SJCRH30 (cell line): Measurements from ENCODE around the gene GFY. TPM values are rescaled to one million over a fixed set of nuclear protein-coding genes. Genes with fewer than 3 reads are reported as not detected.
"Not testable (repeated sequence)": the region's sequence is repeated elsewhere in the genome, so short reads cannot be mapped to it uniquely, and the experiment has no call there.

Source experiments
- DNase-seq, 2 experiments: peaks; one replicate each; pipeline ENCODE4 v3.0.0-alpha.2; 2015 to 2020
- H3K27ac ChIP-seq: fragments of 250-450 bp; sonication (Bioruptor Pico); 2 replicates; pipeline ENCODE4 v1.5.1; 2020; ENCODE audit warnings: mild to moderate bottlenecking, moderate library complexity
- H3K27me3 ChIP-seq: fragments of 250-450 bp; sonication (Bioruptor Pico); 2 replicates; pipeline ENCODE4 v1.5.1; 2020; ENCODE audit warnings: mild to moderate bottlenecking, moderate library complexity
- H3K36me3 ChIP-seq: fragments of 250-450 bp; sonication (Bioruptor Pico); 2 replicates; pipeline ENCODE4 v1.5.1; 2020; ENCODE audit warnings: mild to moderate bottlenecking, moderate library complexity
- H3K4me1 ChIP-seq: fragments of 250-450 bp; sonication (Bioruptor Pico); 2 replicates; pipeline ENCODE4 v1.5.1; 2020; ENCODE audit warnings: mild to moderate bottlenecking, moderate library complexity
- H3K4me3 ChIP-seq: fragments of 250-450 bp; sonication (Bioruptor Pico); 2 replicates; pipeline ENCODE4 v1.5.1; 2020; ENCODE audit warnings: mild to moderate bottlenecking, moderate library complexity
- H3K9me3 ChIP-seq: fragments of 250-450 bp; sonication (Bioruptor Pico); replicated peaks from 2 replicates; pipeline ENCODE4 v1.5.1; 2020; ENCODE audit warnings: mild to moderate bottlenecking, moderate library complexity
- total RNA-seq: library from RNA; depleted of rRNA; stranded (reverse); fragments of >200 nt; shearing (Covaris generic); gene quantifications from 2 replicates; pipeline ENCODE4 v1.2.3, GENCODE V29; 2014

Gene GFY
- total RNA-seq, 1 experiment from 2014 or later: not detected

DNA sequence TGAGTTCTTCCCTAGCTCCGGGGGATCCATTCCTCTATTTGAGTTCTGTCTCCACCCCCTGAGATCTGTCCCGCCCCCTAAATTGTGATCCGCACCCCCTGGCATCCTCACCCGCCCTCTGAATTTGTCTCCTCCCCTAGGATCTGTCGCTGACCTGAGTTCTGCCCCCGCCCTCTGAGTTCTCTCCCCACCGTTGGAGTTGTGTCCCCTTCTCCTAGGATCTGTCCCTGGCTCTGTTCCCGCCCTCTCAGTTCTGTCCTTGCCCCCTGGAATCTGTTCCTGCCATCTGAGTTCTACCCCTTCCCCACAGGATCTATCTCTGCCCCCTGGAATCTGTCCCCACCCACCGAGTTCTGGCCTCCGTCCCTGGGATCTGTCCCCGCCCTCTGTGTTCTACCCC, 17.2 kb downstream of the GFY start:
- H3K4me1 ChIP-seq: no peaks in the 10 kb centered on the region
- peak overlapping the region; percentile 59 for H3K4me3 ChIP-seq
- no peaks in the 10 kb centered on the region for H3K9me3 ChIP-seq
- H3K27me3 ChIP-seq: peaks cover 17% of the 10 kb centered on the region
- no peak overlapping the region for H3K27ac ChIP-seq
- no peaks in the 10 kb centered on the region for H3K36me3 ChIP-seq
- DNase-seq: peak; percentile 65 to 67

DNA sequence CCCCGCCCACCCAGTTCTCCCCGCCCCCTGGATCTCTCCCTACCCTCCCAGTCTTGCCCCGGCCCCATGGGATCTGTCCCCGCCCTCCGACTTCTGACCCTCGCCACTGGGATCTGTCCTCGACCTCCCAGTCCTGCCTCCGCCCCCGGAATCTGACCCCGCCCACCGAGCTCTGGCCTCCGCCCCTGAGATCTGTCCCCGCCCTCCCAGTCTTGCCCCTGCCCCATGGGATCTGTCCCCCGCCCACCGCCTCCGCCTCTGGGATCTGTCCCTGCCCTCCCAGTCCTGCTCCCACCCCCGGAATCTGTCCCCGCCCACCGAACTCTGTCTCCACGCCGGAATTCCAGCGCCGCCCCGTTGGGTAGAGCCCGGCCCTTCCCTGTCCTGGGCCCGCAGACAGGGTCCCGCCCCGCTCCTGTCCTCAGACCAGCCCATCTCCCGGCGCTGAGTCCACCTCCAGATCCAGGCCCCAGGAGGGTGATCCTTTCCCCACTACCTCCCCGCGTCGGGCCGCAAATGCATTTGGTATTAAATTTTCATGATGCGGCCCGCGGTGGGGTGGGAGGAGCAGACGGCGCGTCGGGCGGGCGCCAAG, 17.7 kb downstream of the GFY start:
- no peaks in the 10 kb centered on the region for H3K36me3 ChIP-seq
- no peaks in the 10 kb centered on the region for H3K9me3 ChIP-seq
- H3K4me1 ChIP-seq: no peaks in the 10 kb centered on the region
- DNase-seq: peak; percentile 96 to 99
- H3K4me3 ChIP-seq: peak overlapping the region; percentile 59
- peak overlapping the region; percentile 41 for H3K27ac ChIP-seq
- H3K27me3 ChIP-seq: peaks cover 17% of the 10 kb centered on the region

DNA sequence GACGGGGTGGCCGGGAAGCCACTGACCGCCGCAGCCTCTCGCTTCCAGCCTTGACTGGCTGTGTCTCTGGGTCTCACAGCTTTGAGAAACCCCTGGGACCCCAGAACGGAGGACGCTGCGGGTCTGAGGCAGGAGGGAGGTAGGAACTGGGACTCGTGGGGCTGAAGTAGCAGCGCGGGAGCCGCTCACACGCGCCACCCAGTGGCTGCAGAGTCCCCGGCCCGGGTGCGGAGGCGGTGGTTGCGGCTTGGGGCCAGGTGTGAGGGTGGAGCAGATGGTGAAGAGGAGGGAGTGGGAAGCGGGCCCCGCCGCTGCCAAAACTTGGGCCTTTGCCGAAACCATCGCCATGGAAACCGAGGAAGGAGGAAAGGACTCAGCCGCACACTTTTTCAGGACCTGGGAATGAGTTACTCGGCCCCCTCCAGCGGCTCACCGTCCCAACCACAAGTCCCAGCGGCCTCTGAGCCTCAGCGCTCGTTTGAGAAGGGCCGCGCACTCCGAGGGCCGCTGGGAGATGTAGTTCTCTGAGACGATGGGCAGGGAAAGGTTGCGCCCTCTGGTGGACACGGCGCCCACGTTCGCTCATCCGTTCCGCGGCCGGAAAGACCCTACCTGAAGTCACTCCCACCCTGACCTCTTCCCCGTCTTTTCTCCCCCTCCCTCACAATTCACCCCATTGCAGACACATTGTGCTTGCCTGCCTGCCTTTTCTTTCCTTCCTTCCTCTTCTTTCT, 18.3 kb downstream of the GFY start:
- H3K4me3 ChIP-seq: peak overlapping the region; percentile 59
- no peaks in the 10 kb centered on the region for H3K9me3 ChIP-seq
- H3K27me3 ChIP-seq: peaks cover 14% of the 10 kb centered on the region
- DNase-seq: peak; percentile 95 to 97
- H3K36me3 ChIP-seq: peaks cover 4% of the 10 kb centered on the region; the same call in 1 of the 2 replicates
- no peaks in the 10 kb centered on the region for H3K4me1 ChIP-seq
- peak overlapping the region; percentile 41 for H3K27ac ChIP-seq

- not testable (repeated sequence) for DNase-seq, H3K36me3 ChIP-seq, H3K4me1 ChIP-seq, H3K9me3 ChIP-seq, H3K4me3 ChIP-seq, H3K27ac ChIP-seq
- H3K27me3 ChIP-seq: peaks cover 14% of the 10 kb centered on the region
Observed at GRCh38 chr19:49444100-49444700, 19.0 kb downstream of the GFY start.

GRCh38 chr19:49445997-49446396, 20.8 kb downstream of the GFY start:
- Histone ChIP-seq H3K4me1 (no peaks in the 10 kb centered on the region), H3K36me3 (peaks cover 6% of the 10 kb centered on the region; the same call in 1 of the 2 replicates), H3K27me3 (no peaks in the 10 kb centered on the region), H3K9me3 (no peaks in the 10 kb centered on the region), H3K4me3 (no peak overlapping the region), H3K27ac (no peak overlapping the region)
- DNase-seq: no peak

DNA sequence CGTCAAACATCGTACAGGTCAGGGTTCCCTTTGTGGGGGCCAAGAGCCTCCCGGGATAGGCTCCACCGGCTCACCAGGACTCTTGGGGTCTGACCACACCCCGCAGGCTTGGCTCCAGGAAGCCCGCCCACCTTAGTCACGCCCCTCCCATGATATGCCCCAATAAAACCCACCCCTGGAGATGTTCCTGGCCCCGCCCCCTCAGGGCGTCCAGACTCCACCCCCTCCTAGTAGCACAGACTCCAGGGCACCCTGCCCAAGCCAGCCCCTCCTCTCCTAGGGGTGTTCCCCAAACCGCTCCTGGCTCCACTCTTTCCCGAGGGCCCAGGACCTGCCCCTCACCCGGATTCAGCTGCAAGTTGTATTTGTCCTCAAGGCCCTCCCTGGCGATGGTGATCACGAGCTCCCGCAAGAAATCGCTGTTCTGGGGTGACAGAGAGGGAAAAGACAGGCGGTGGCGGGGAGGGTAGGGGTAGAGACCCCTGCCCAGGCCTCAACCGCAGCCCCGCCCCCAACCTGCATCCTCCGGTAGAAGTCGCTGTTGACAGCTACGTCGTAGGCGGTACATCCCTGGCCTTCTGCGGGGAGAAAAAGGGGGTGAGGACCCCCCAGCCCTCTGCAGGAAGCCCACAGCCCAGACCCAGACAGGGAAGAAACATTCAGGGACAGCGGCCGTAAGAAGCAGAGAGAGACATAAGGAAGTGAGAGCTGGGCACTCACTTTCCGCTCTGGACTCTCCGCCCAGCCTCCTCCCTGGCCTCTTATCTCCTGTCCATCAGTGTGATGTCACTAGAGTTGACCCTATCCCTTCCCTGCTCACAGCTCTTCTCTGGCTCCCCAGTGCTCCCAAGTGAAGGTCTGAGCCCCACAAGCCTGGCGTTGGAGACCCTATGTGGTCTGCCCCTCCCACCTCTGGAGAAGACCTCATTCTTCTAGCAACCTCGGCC, 22.6 kb downstream of the GFY start:
- peak; percentile 74 to 75 for DNase-seq
- H3K9me3 ChIP-seq: no peaks in the 10 kb centered on the region
- peaks cover 6% of the 10 kb centered on the region; the same call in 1 of the 2 replicates for H3K36me3 ChIP-seq
- no peak overlapping the region for H3K4me3 ChIP-seq
- H3K4me1 ChIP-seq: no peaks in the 10 kb centered on the region
- no peak overlapping the region for H3K27ac ChIP-seq
- no peaks in the 10 kb centered on the region for H3K27me3 ChIP-seq

- H3K9me3 ChIP-seq: no peaks in the 10 kb centered on the region
- no peak overlapping the region for H3K27ac ChIP-seq
- no peak overlapping the region for H3K4me3 ChIP-seq
- peaks cover 6% of the 10 kb centered on the region; the same call in 1 of the 2 replicates for H3K36me3 ChIP-seq
- no peak for DNase-seq
- no peaks in the 10 kb centered on the region for H3K4me1 ChIP-seq
- H3K27me3 ChIP-seq: no peaks in the 10 kb centered on the region
Observed at GRCh38 chr19:49448432-49448786, 23.2 kb downstream of the GFY start.

GRCh38 chr19:49450405-49450804, 25.2 kb downstream of the GFY start:
- Histone ChIP-seq H3K27me3 (no peaks in the 10 kb centered on the region), H3K4me3 (no peak overlapping the region), H3K27ac (no peak overlapping the region), H3K36me3 (peaks cover 6% of the 10 kb centered on the region; the same call in 1 of the 2 replicates), H3K9me3 (no peaks in the 10 kb centered on the region), H3K4me1 (no peaks in the 10 kb centered on the region; the same call in 1 of the 2 replicates)
- no peak for DNase-seq

DNA sequence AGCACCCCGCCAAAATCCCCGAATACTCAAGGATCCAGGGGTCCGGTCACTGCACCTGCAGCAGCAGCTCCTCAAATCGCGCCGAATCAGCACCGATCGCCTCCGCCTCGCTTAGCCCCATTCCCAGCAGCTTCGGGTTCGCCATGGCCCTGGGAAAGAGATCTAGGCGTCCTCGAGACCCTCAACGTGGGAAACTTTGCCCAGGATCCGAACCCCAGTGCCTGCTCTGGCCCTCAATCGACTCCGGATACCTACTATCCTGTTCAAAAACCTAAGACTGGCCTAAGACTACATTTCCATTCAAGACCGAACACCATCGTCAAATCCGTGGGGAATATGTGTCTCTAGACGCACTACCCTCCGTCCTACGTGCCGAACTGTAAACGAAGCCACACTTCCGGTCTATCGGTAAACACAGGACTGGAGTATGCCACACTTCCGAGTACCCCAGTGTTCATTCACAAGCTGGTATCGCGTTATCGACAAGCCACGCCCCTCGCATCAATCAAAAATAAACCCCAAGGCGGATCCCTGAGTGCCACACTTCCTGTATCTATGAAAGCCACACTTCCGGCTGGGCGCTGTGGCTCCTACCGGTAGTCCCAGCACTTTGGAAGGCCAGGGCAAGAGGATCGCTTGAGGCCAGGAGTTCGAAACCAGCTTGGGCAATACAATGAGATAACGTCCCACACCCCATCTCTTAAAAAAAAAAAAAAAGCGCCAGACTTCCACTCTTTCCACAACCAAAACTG, 26.4 kb downstream of the GFY start, which contains the start of gene PIH1D1:
TSS of gene PIH1D1 (minus strand) at position 385 of the 752 bp plus-strand sequence. CDS start at position 145, 240 bp downstream.
- no peaks in the 10 kb centered on the region; the same call in 1 of the 2 replicates for H3K4me1 ChIP-seq
- H3K9me3 ChIP-seq: no peaks in the 10 kb centered on the region
- no peaks in the 10 kb centered on the region for H3K27me3 ChIP-seq
- H3K27ac ChIP-seq: peak within 1 kb of the TSS; percentile 91
- peak; percentile 99 to 100 for DNase-seq
- peaks cover 6% of the 10 kb centered on the region; the same call in 1 of the 2 replicates for H3K36me3 ChIP-seq
- peak within 1 kb of the TSS; percentile 94 for H3K4me3 ChIP-seq

DNA sequence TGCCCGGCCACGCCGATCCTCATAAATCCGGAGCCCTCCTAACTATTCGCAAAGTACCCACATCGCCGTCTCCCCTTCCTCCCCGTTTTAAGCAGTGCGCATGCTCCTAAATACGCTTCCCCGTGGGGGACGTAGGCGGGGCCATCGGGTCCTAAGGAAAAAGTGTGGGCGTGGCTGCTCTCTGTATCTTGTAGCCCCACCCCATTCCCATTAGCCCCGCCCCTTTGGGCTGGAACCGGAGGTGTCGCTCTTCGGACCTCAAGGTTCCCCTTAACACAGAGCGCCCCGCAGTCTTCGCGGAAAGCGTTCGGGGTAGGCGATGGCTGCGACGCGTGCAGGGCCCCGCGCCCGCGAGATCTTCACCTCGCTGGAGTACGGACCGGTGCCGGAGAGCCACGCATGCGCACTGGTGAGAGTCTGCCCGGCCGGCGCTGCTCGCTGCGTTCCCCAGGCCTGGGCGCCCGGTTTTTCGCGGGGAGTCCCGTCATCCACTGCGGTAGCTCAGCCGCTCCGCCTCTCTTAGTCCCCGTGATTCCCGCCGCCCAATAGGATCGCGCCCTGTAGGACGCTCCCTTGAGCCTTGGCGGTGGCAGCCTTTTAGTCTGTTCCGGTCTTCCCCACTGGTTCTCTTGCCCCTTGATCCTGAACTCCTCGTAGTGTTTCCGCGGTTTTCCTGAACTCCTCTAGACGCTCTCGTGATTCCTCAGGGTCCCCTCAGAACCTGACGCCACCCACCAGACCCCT, 28.0 kb downstream of the GFY start, which contains the start of gene ALDH16A1:
TSS of gene ALDH16A1 (plus strand) at position 213 of the 744 bp plus-strand sequence. CDS start at position 320, 107 bp downstream.
- H3K27me3 ChIP-seq: no peaks in the 10 kb centered on the region
- no peaks in the 10 kb centered on the region for H3K9me3 ChIP-seq
- DNase-seq: peak; percentile 98 to 99
- H3K4me3 ChIP-seq: peak within 1 kb of the TSS; percentile 67
- no peaks in the 10 kb centered on the region; the same call in 1 of the 2 replicates for H3K4me1 ChIP-seq
- peaks cover 5% of the 10 kb centered on the region; the same call in 1 of the 2 replicates for H3K36me3 ChIP-seq
- peak within 1 kb of the TSS; percentile 91 for H3K27ac ChIP-seq

- no peaks in the 10 kb centered on the region for H3K27me3 ChIP-seq
- H3K4me1 ChIP-seq: no peaks in the 10 kb centered on the region; the same call in 1 of the 2 replicates
- peak overlapping the region; percentile 91 for H3K27ac ChIP-seq
- DNase-seq: no peak
- H3K36me3 ChIP-seq: no peaks in the 10 kb centered on the region
- peak overlapping the region; percentile 67 for H3K4me3 ChIP-seq
- H3K9me3 ChIP-seq: no peaks in the 10 kb centered on the region
Observed at GRCh38 chr19:49453757-49454240, 28.6 kb downstream of the GFY start.

DNA sequence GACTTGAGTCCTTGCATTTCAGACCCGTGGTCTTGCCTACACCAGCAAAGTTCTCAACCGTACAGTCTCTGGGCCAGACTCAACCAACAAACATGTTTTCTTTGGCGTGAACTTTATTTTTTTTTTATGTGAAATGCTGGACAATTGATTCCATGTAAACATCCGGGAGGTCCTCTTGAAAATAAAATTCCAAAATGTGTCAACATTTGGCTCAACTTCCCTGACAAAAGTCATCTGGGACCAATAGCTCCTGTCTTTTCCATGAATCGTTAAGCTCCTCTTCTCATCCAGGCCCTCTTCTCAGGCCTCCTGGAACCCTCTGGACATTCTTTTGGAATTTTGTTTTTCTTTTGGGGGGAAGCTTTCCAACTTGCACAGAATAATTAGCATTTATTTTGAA, 30.6 kb downstream of the GFY start:
- Histone ChIP-seq H3K4me1 (no peaks in the 10 kb centered on the region; the same call in 1 of the 2 replicates), H3K4me3 (no peak overlapping the region), H3K27ac (no peak overlapping the region), H3K9me3 (no peaks in the 10 kb centered on the region), H3K36me3 (no peaks in the 10 kb centered on the region), H3K27me3 (no peaks in the 10 kb centered on the region)
- DNase-seq: no peak

- no peaks in the 10 kb centered on the region for H3K9me3 ChIP-seq
- H3K27ac ChIP-seq: no peak overlapping the region
- H3K4me3 ChIP-seq: no peak overlapping the region
- no peaks in the 10 kb centered on the region; the same call in 1 of the 2 replicates for H3K4me1 ChIP-seq
- no peak for DNase-seq
- no peaks in the 10 kb centered on the region for H3K36me3 ChIP-seq
- no peaks in the 10 kb centered on the region for H3K27me3 ChIP-seq
Observed at GRCh38 chr19:49456326-49456725, 31.1 kb downstream of the GFY start.
